A549 (cell line): Measurements from ENCODE around the gene FCN1. TPM values are rescaled to one million over a fixed set of nuclear protein-coding genes. Genes with fewer than 3 reads are reported as not detected.

Source experiments
- ATAC-seq, 2 experiments: fragments of 200-7000 bp in 1 of 2; fragments of >200 bp in 1 of 2; cut with Nextera tagmentation in 1 of 2; cut with Tn5 transposase in 1 of 2; 3 replicates each; pipeline versions ENCODE4 v1.8.0 to v1.9.1; 2018 to 2020; ENCODE audit warnings: mild to moderate bottlenecking in 1 of 2, moderate library complexity in 1 of 2
- CTCF ChIA-PET: fragments of 300-600 bp; sonication (Branson Sonifier 250); formaldehyde crosslinking; extraction: SDS; loops from one replicate; lab custom pipeline; 2021; ENCODE audit warnings: antibody characterized with exemption, inconsistent platforms; lab: Yijun Ruan, JAX
- POLR2A ChIA-PET: fragments of 350-600 bp; formaldehyde crosslinking; extraction: SDS; loops from one replicate; lab custom pipeline; 2021; ENCODE audit warnings: antibody characterized with exemption, inconsistent platforms; lab: Yijun Ruan, JAX
- DNase-seq, 2 experiments: peaks; one replicate each; pipeline versions ENCODE4 v3.0.0 to v3.0.0-alpha.2; 2011 to 2016; ENCODE audit warnings: low read depth in 1 of 2, low spot score in 1 of 2
- FAIRE-seq: peaks from 2 replicates; lab custom pipeline; 2011; peaks lifted over from hg19 to GRCh38; lab: Jason Lieb, UNC
- H3K27ac ChIP-seq, 2 experiments: fragments of >200 bp; sonication (Bioruptor Twin); formaldehyde crosslinking; 3 replicates each; pipeline ENCODE4 v1.5.1; 2016 to 2017
- H3K4me1 ChIP-seq: fragments of >200 bp; sonication (Bioruptor Twin); formaldehyde crosslinking; 3 replicates; pipeline ENCODE4 v1.6.1; 2016
- H3K4me2 ChIP-seq: fragments of >200 bp; sonication (Bioruptor Twin); formaldehyde crosslinking; 3 replicates; pipeline ENCODE4 v1.6.1; 2016
- H3K4me3 ChIP-seq: fragments of >200 bp; sonication (Bioruptor Twin); formaldehyde crosslinking; 3 replicates; pipeline ENCODE4 v1.5.1; 2016
- H3K9me3 ChIP-seq: fragments of >200 bp; sonication (Bioruptor Twin); formaldehyde crosslinking; 3 replicates; pipeline ENCODE4 v1.6.1; 2016
- ATOH8 ChIP-seq: fragments of 250-450 bp; sonication (Bioruptor Pico); IDR thresholded peaks from 2 replicates; pipeline ENCODE4 v1.5.0; 2020; ENCODE audit warnings: low read depth, mild to moderate bottlenecking, moderate library complexity
- BHLHE40 ChIP-seq: IDR thresholded peaks from 2 replicates; pipeline ENCODE4 v1.6.1; 2012; ENCODE audit warnings: low read depth, low read length, inconsistent platforms
- CBX2 ChIP-seq: fragments of 200-600 bp; sonication (generic); IDR thresholded peaks from 2 replicates; pipeline ENCODE4 v1.6.1; 2016; ENCODE audit warnings: low read depth, mild to moderate bottlenecking, borderline replicate concordance
- CTCF ChIP-seq: fragments of >200 bp; sonication (Bioruptor Twin); formaldehyde crosslinking; IDR thresholded peaks from 3 replicates; pipeline ENCODE4 v1.5.1; 2016
- EHF ChIP-seq: fragments of 250-450 bp; sonication (Bioruptor Pico); IDR thresholded peaks from 2 replicates; pipeline ENCODE4 v1.5.0; 2020; ENCODE audit warnings: mild to moderate bottlenecking
- EP300 ChIP-seq, 2 experiments: fragments of >200 bp; sonication (Bioruptor Twin); formaldehyde crosslinking; IDR thresholded peaks; 2 replicates in 1 of 2; 3 replicates in 1 of 2; pipeline ENCODE4 v1.6.1; 2016 to 2017
- HDAC2 ChIP-seq: fragments of 200-600 bp; sonication (generic); IDR thresholded peaks from 2 replicates; pipeline ENCODE4 v1.6.1; 2016
- HEYL ChIP-seq: fragments of 250-450 bp; sonication (Bioruptor Pico); IDR thresholded peaks from 2 replicates; pipeline ENCODE4 v1.8.0; 2021; ENCODE audit warnings: mild to moderate bottlenecking, moderate library complexity
- HOXB5 ChIP-seq: fragments of 250-450 bp; sonication (Bioruptor Pico); IDR thresholded peaks from 2 replicates; pipeline ENCODE4 v1.5.0; 2020; ENCODE audit warnings: mild to moderate bottlenecking, moderate library complexity
- JUNB ChIP-seq: fragments of >200 bp; sonication (Bioruptor Twin); formaldehyde crosslinking; IDR thresholded peaks from 2 replicates; pipeline ENCODE4 v1.6.1; 2016
- MAFK ChIP-seq: fragments of 450-650 bp; IDR thresholded peaks from 2 replicates; pipeline ENCODE4 v1.6.1; 2014; ENCODE audit not compliant: partially characterized antibody
- MAX ChIP-seq: IDR thresholded peaks from 2 replicates; pipeline ENCODE4 v1.6.1; 2012
- NR3C1 ChIP-seq: fragments of >200 bp; sonication (Bioruptor Twin); formaldehyde crosslinking; IDR thresholded peaks from 3 replicates; pipeline ENCODE4 v1.6.1; 2017
- PBX3 ChIP-seq: IDR thresholded peaks from 2 replicates; pipeline ENCODE4 v1.6.1; 2012
- PHF8 ChIP-seq: fragments of 200-600 bp; sonication (generic); IDR thresholded peaks from 2 replicates; pipeline ENCODE4 v1.6.1; 2016; ENCODE audit warnings: low read depth, mild to moderate bottlenecking, antibody characterized with exemption, moderate library complexity, borderline replicate concordance
- RFX5 ChIP-seq: fragments of 450-650 bp; IDR thresholded peaks from 2 replicates; pipeline ENCODE4 v1.7.1; 2014; ENCODE audit warnings: antibody characterized with exemption, mild to moderate bottlenecking, moderate library complexity
- RNF2 ChIP-seq: fragments of 200-600 bp; sonication (generic); IDR thresholded peaks from 2 replicates; pipeline ENCODE4 v1.6.1; 2016; ENCODE audit warnings: low read depth, mild to moderate bottlenecking, antibody characterized with exemption, moderate library complexity, borderline replicate concordance
- TFCP2L1 ChIP-seq: fragments of 250-450 bp; sonication (Bioruptor Pico); IDR thresholded peaks from 2 replicates; pipeline ENCODE4 v1.5.0; 2021; ENCODE audit warnings: mild to moderate bottlenecking
- TP53 ChIP-seq: fragments of 250-450 bp; sonication (Bioruptor Pico); IDR thresholded peaks from 2 replicates; pipeline ENCODE4 v1.5.0; 2021; ENCODE audit warnings: mild to moderate bottlenecking, moderate library complexity
- USF2 ChIP-seq: fragments of 450-650 bp; IDR thresholded peaks from 2 replicates; pipeline ENCODE4 v1.6.1; 2014; ENCODE audit warnings: antibody characterized with exemption
- ZFP36 ChIP-seq: fragments of 450-650 bp; IDR thresholded peaks from 2 replicates; pipeline ENCODE4 v1.6.1; 2014; ENCODE audit warnings: borderline replicate concordance; ENCODE audit not compliant: partially characterized antibody
- WGBS: methylation state at CpG from one replicate; pipeline ENCODE4 v1.1.6; 2017; ENCODE audit errors: missing lambda C conversion rate; 5-methylcytosine and 5-hydroxymethylcytosine counted together
- polyA plus RNA-seq, 4 experiments: library from polyadenylated mRNA; depleted of rRNA in 3 of 4; stranded (reverse); fragments of >200 nt; fragmentation: RNase III in 1 of 4; extraction: RNeasy Plus Mini Kit Qiagen cat#74134 plus additional on column Dnase treatment in 1 of 4; gene quantifications; 2 replicates in 3 of 4; 3 replicates in 1 of 4; pipeline ENCODE4 v1.2.3, GENCODE V29; 2011 to 2017

Gene FCN1
- polyA plus RNA-seq, 2 of the 4 experiments (the other 2 are of a cell fraction): not detected

GRCh38 chr9:134908524-134909309 lies 9.0 kb downstream of the FCN1 start:
- ChIA-PET POLR2A (no interaction called here), CTCF (no interaction called here)
- DNase-seq (no peak), FAIRE-seq (no peak), ATAC-seq (no peak)
- 56% methylated on average over 13 of the region's 13 CpGs for WGBS
- Histone ChIP-seq H3K4me3 (no peak overlapping the region), H3K4me2 (no peak overlapping the region), H3K9me3 (0 out of 3 replicates have a peak, but pooled peaks cover 2% of the 10 kb centered on the region), H3K4me1 (no peaks in the 10 kb centered on the region), H3K27ac (no peak overlapping the region)
- TF ChIP-seq JUNB (no peak), CTCF (no peak), BHLHE40 (no peak), ATOH8 (CRISPR knock-in tag) (no peak), RNF2 (no peak), EP300 (IDR thresholded peaks at IDR 0.05) (no peak), TFCP2L1 (CRISPR knock-in tag) (no peak), CBX2 (no peak), TP53 (CRISPR knock-in tag) (no peak), RFX5 (no peak), EHF (CRISPR knock-in tag) (no peak), USF2 (no peak), HDAC2 (no peak), PHF8 (no peak), MAX (no peak), NR3C1 (no peak), PBX3 (no peak), MAFK (no peak), ZFP36 (no peak), HOXB5 (CRISPR knock-in tag) (no peak)

GRCh38 chr9:134902936-134903335 lies 14.8 kb downstream of the FCN1 start:
- Histone ChIP-seq H3K4me2 (no peak overlapping the region), H3K27ac (no peak overlapping the region), H3K4me3 (no peak overlapping the region), H3K4me1 (no peaks in the 10 kb centered on the region), H3K9me3 (peaks cover 12% of the 10 kb centered on the region; the same call in 1 of the 3 replicates)
- no peak for ATAC-seq
- ChIA-PET POLR2A (no interaction called here), CTCF (no interaction called here)
- no peak for DNase-seq
- TF ChIP-seq ATOH8 (CRISPR knock-in tag) (no peak), CTCF (no peak), HEYL (CRISPR knock-in tag) (no peak)
- 11% methylated on average over 3 of the region's 3 CpGs for WGBS
- no peak for FAIRE-seq
